Measurements from ENCODE around the gene PSME1. TPM values are rescaled to one million over a fixed set of nuclear protein-coding genes. Genes with fewer than 3 reads are reported as not detected.

Gene PSME1
- total and polyA plus RNA-seq, 4 donors = 63.3 to 237 (median 101) TPM

DNA sequence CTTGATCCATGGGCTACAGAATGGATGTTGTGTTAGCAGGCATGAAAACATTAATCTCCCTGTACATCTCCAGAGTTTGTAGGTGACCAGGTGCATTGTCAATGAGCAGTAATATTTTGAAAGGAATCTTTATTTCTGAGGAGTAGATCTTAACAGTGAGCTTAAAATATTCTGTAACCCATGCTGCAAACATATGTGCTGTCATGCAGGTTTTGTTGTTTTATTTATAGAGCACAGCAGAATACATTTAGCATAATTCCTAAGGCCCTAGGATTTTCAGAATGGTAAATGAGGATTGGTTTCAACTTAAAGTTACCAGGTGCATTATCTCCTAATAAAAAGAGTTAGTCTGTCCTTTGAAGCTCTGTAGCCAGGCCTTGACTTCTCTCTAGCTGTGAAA, 9.1 kb upstream of the PSME1 start:
- TF ChIP-seq RAD21 (IDR thresholded peaks at IDR 0.05) (no peak), FOXA1 (IDR thresholded peaks at IDR 0.05) (no peak), FOXA2 (IDR thresholded peaks at IDR 0.05) (no peak), CTCF (IDR thresholded peaks at IDR 0.05; ENCODE audit: low read depth, low read length, missing input control) (no peak), GABPA (IDR thresholded peaks at IDR 0.05 in 1 of 2, conservative IDR thresholded peaks at IDR 0.05 in 1 of 2) (no peak), YY1 (IDR thresholded peaks at IDR 0.05) (no peak), RXRA (IDR thresholded peaks at IDR 0.05) (no peak), JUND (IDR thresholded peaks at IDR 0.05) (no peak), HNF4G (IDR thresholded peaks at IDR 0.05) (no peak), TAF1 (conservative IDR thresholded peaks at IDR 0.05) (no peak), SP1 (IDR thresholded peaks at IDR 0.05) (no peak), ATF3 (IDR thresholded peaks at IDR 0.05) (no peak), MAX (IDR thresholded peaks at IDR 0.05) (no peak), ZBTB33 (IDR thresholded peaks at IDR 0.05) (no peak), EGR1 (IDR thresholded peaks at IDR 0.05; ENCODE audit: low read depth in 2 of 2) (no peak)
- DNase-seq (ENCODE audit: low spot score) = no peak
- H3K4me3 ChIP-seq (ENCODE audit: low read depth in 1 of 3, low read length in 3 of 3) = no peak overlapping the region

GRCh38 chr14:24127673-24128072, 8.3 kb upstream of the PSME1 start:
- H3K4me3 ChIP-seq (ENCODE audit: low read depth in 1 of 3, low read length in 3 of 3) = no peak overlapping the region
- peaks cover 6 to 17% (median 14%) of the 10 kb centered on the region in 4 donors for H3K36me3 ChIP-seq (ENCODE audit: control insufficient read depth in 4 of 4, insufficient read depth in 3 of 4, low read depth in 1 of 4, low read length in 3 of 4)
- H3K27ac ChIP-seq (ENCODE audit: low read depth in 1 of 2, low read length in 2 of 2) = no peak overlapping the region
- no peak overlapping the region for H3K9ac ChIP-seq (ENCODE audit: low read depth in 1 of 2, low read length in 2 of 2)
- 98% methylated on average over 2 of the region's 2 CpGs for WGBS
- H3K27me3 ChIP-seq (ENCODE audit: control insufficient read depth in 4 of 4, insufficient read depth in 4 of 4, low read length in 3 of 4) = no peaks in the 10 kb centered on the region
- peaks cover 7 to 27% (median 22%) of the 10 kb centered on the region in 4 donors for H3K4me1 ChIP-seq (ENCODE audit: control insufficient read depth in 4 of 4, insufficient read depth in 4 of 4, low read length in 3 of 4)
- no peak for DNase-seq (ENCODE audit: low spot score)
- TF ChIP-seq HNF4G (IDR thresholded peaks at IDR 0.05) (no peak), RXRA (IDR thresholded peaks at IDR 0.05) (no peak), RAD21 (IDR thresholded peaks at IDR 0.05) (no peak), EGR1 (IDR thresholded peaks at IDR 0.05; ENCODE audit: low read depth in 2 of 2) (no peak), CTCF (IDR thresholded peaks at IDR 0.05; ENCODE audit: low read depth, low read length, missing input control) (no peak), TAF1 (conservative IDR thresholded peaks at IDR 0.05) (no peak), YY1 (IDR thresholded peaks at IDR 0.05) (no peak), REST (IDR thresholded peaks at IDR 0.05) (no peak), ATF3 (IDR thresholded peaks at IDR 0.05) (no peak), FOXA1 (IDR thresholded peaks at IDR 0.05) (no peak), JUND (IDR thresholded peaks at IDR 0.05) (no peak), GABPA (IDR thresholded peaks at IDR 0.05 in 1 of 2, conservative IDR thresholded peaks at IDR 0.05 in 1 of 2) (no peak), FOXA2 (IDR thresholded peaks at IDR 0.05) (no peak), NR2F2 (IDR thresholded peaks at IDR 0.05) (no peak), ZBTB33 (IDR thresholded peaks at IDR 0.05) (no peak), SP1 (IDR thresholded peaks at IDR 0.05) (no peak), MAX (IDR thresholded peaks at IDR 0.05) (no peak), HNF4A (conservative IDR thresholded peaks at IDR 0.05) (no peak)
- no peaks in the 10 kb centered on the region for H3K9me3 ChIP-seq (ENCODE audit: control insufficient read depth in 4 of 4, low read length in 3 of 4)

More for the DNA sequence above, 9.1 kb upstream of the PSME1 start:
- Histone ChIP-seq H3K27ac (ENCODE audit: low read depth in 1 of 2, low read length in 2 of 2) (no peak overlapping the region), H3K36me3 (ENCODE audit: control insufficient read depth in 4 of 4, insufficient read depth in 3 of 4, low read depth in 1 of 4, low read length in 3 of 4) (peaks cover 8 to 21% (median 18%) of the 10 kb centered on the region in 4 donors), H3K9me3 (ENCODE audit: control insufficient read depth in 4 of 4, low read length in 3 of 4) (no peaks in the 10 kb centered on the region), H3K27me3 (ENCODE audit: control insufficient read depth in 4 of 4, insufficient read depth in 4 of 4, low read length in 3 of 4) (no peaks in the 10 kb centered on the region), H3K9ac (ENCODE audit: low read depth in 1 of 2, low read length in 2 of 2) (no peak overlapping the region), H3K4me1 (ENCODE audit: control insufficient read depth in 4 of 4, insufficient read depth in 4 of 4, low read length in 3 of 4) (peaks cover 7 to 19% (median 16%) of the 10 kb centered on the region in 4 donors)
